Fibroblast of lung (primary cell): ENCODE data around the gene MMS19. TPM values are rescaled to one million over a fixed set of nuclear protein-coding genes. Genes with fewer than 3 reads are reported as not detected.

ENCODE experiments used
- DNase-seq, 2 donors: peaks; one replicate each; pipeline versions ENCODE4 v3.0.0 to v3.0.0-alpha.2; 2010; ENCODE audit warnings: low read depth in 2 of 2
- H2AFZ ChIP-seq: 2 replicates; pipeline ENCODE4 v1.5.1; 2012; ENCODE audit warnings: low read length, control low read depth, inconsistent platforms
- H3K27ac ChIP-seq: 2 replicates; pipeline ENCODE4 v1.5.1; 2011; ENCODE audit warnings: low read length, control low read depth; ENCODE audit not compliant: insufficient read depth
- H3K27me3 ChIP-seq: 2 replicates; pipeline ENCODE4 v1.5.1; 2011; ENCODE audit warnings: mild to moderate bottlenecking, low read length; ENCODE audit not compliant: control insufficient read depth, insufficient read depth
- H3K36me3 ChIP-seq: 2 replicates; pipeline ENCODE4 v1.5.1; 2011; ENCODE audit warnings: low read length; ENCODE audit not compliant: control insufficient read depth, insufficient read depth
- H3K4me1 ChIP-seq: 2 replicates; pipeline ENCODE4 v1.5.1; 2011; ENCODE audit warnings: low read length; ENCODE audit not compliant: control insufficient read depth, insufficient read depth; ENCODE audit errors: extremely low read depth
- H3K4me2 ChIP-seq: 2 replicates; pipeline ENCODE4 v1.5.1; 2011; ENCODE audit warnings: low read length, control low read depth; ENCODE audit not compliant: insufficient read depth; ENCODE audit errors: extremely low read depth
- H3K4me3 ChIP-seq, 4 experiments: fragments of 200-600 bp in 1 of 4; sonication (generic) in 1 of 4; replicated peaks in 1 of 4; 2 replicates each; pipeline ENCODE4 v1.5.1; 2011 to 2016; ENCODE audit warnings: low read length in 4 of 4, low read depth in 3 of 4, mild to moderate bottlenecking in 3 of 4, control low read depth in 2 of 4, inconsistent platforms in 1 of 4, mixed read lengths in 1 of 4; ENCODE audit not compliant: insufficient read depth in 1 of 4; ENCODE audit errors: control extremely low read depth in 1 of 4
- H3K79me2 ChIP-seq: 2 replicates; pipeline ENCODE4 v1.5.1; 2012; ENCODE audit warnings: mild to moderate bottlenecking, low read length, inconsistent platforms; ENCODE audit not compliant: control insufficient read depth, insufficient read depth
- H3K9ac ChIP-seq: 2 replicates; pipeline ENCODE4 v1.5.1; 2011; ENCODE audit warnings: mild to moderate bottlenecking, low read length, control low read depth; ENCODE audit not compliant: insufficient read depth
- H3K9me3 ChIP-seq: 2 replicates; pipeline ENCODE4 v1.5.1; 2012; ENCODE audit warnings: low read depth, low read length; ENCODE audit not compliant: control insufficient read depth, insufficient read depth
- H4K20me1 ChIP-seq: 2 replicates; pipeline ENCODE4 v1.5.1; 2011; ENCODE audit warnings: low read length; ENCODE audit not compliant: control insufficient read depth, insufficient read depth; ENCODE audit errors: extremely low read depth
- CTCF ChIP-seq, 2 donors: IDR thresholded peaks in 1 of 2; conservative IDR thresholded peaks in 1 of 2; 1 replicate in 1 of 2; 2 replicates in 1 of 2; pipeline ENCODE4 v1.5.1; 2011 to 2012; ENCODE audit warnings: low read length in 2 of 2, control low read depth in 1 of 2, inconsistent platforms in 1 of 2, low read depth in 1 of 2, mild to moderate bottlenecking in 1 of 2
- EZH2 ChIP-seq: IDR thresholded peaks from 2 replicates; pipeline ENCODE4 v1.5.1; 2012; ENCODE audit warnings: low read length, control low read depth, mild to moderate bottlenecking; ENCODE audit errors: missing control alignments
- polyA plus RNA-seq, 2 donors: library from polyadenylated mRNA; depleted of rRNA in 1 of 2; stranded (reverse) in 1 of 2; unstranded in 1 of 2; fragments of >200 nt; gene quantifications; 2 replicates each; pipeline ENCODE4 v1.2.1, GENCODE V29; 2011 to 2012; ENCODE audit warnings: missing spikeins in 1 of 2
- total RNA-seq: library from RNA; depleted of rRNA; stranded (reverse); fragments of >200 nt; gene quantifications from 2 replicates; pipeline ENCODE4 v1.2.1, GENCODE V29; 2014

Gene MMS19
- total and polyA plus RNA-seq, 2 donors (not counting 1 experiment from before 2014, with no cell fraction given): 44.7 to 64.7 TPM

GRCh38 chr10:97483506-97483905 is 14.7 kb downstream of the MMS19 start:
- Histone ChIP-seq H2AFZ (no peak overlapping the region), H3K4me2 (no peak overlapping the region), H3K9me3 (no peaks in the 10 kb centered on the region), H3K27me3 (no peaks in the 10 kb centered on the region), H3K4me1 (no peaks in the 10 kb centered on the region), H4K20me1 (no peaks in the 10 kb centered on the region), H3K36me3 (peaks cover 6% of the 10 kb centered on the region), H3K4me3 (no peak overlapping the region), H3K9ac (no peak overlapping the region), H3K27ac (no peak overlapping the region), H3K79me2 (peaks cover 36% of the 10 kb centered on the region)
- no peak for DNase-seq
- TF ChIP-seq CTCF (conservative IDR thresholded peaks at IDR 0.05 in 1 of 2, IDR thresholded peaks at IDR 0.05 in 1 of 2; ENCODE audit: low read depth in 1 of 2, low read length in 2 of 2) (no peak), EZH2 (no peak)

- H2AFZ ChIP-seq: no peak overlapping the region
- no peak for DNase-seq
- no peaks in the 10 kb centered on the region for H4K20me1 ChIP-seq
- no peak overlapping the region for H3K9ac ChIP-seq
- H3K36me3 ChIP-seq: peaks cover 9% of the 10 kb centered on the region
- no peaks in the 10 kb centered on the region for H3K27me3 ChIP-seq
- no peaks in the 10 kb centered on the region for H3K9me3 ChIP-seq
- H3K4me3 ChIP-seq: no peak overlapping the region
- TF ChIP-seq CTCF (conservative IDR thresholded peaks at IDR 0.05 in 1 of 2, IDR thresholded peaks at IDR 0.05 in 1 of 2; ENCODE audit: low read depth in 1 of 2, low read length in 2 of 2) (no peak), EZH2 (no peak)
- H3K4me2 ChIP-seq: no peak overlapping the region
- H3K79me2 ChIP-seq: peaks cover 29% of the 10 kb centered on the region
- no peak overlapping the region for H3K27ac ChIP-seq
- no peaks in the 10 kb centered on the region for H3K4me1 ChIP-seq
These were observed 15.8 kb downstream of the MMS19 start for GRCh38 chr10:97482381-97482780.

- Histone ChIP-seq H3K27ac (no peak overlapping the region), H3K4me2 (no peak overlapping the region), H3K9ac (no peak overlapping the region), H3K9me3 (no peaks in the 10 kb centered on the region), H3K27me3 (no peaks in the 10 kb centered on the region), H3K79me2 (peaks cover 22% of the 10 kb centered on the region), H4K20me1 (no peaks in the 10 kb centered on the region), H3K4me1 (no peaks in the 10 kb centered on the region), H3K4me3 (no peak overlapping the region), H3K36me3 (peaks cover 9% of the 10 kb centered on the region), H2AFZ (no peak overlapping the region)
- no peak for DNase-seq
- no peak for TF ChIP-seq CTCF (conservative IDR thresholded peaks at IDR 0.05 in 1 of 2, IDR thresholded peaks at IDR 0.05 in 1 of 2; ENCODE audit: low read depth in 1 of 2, low read length in 2 of 2)
- TF ChIP-seq EZH2: no peak
These were observed 17.2 kb downstream of the MMS19 start for GRCh38 chr10:97481071-97481470.
